ENCODE data around the gene CHST6.

CHST6 gene

DNA sequence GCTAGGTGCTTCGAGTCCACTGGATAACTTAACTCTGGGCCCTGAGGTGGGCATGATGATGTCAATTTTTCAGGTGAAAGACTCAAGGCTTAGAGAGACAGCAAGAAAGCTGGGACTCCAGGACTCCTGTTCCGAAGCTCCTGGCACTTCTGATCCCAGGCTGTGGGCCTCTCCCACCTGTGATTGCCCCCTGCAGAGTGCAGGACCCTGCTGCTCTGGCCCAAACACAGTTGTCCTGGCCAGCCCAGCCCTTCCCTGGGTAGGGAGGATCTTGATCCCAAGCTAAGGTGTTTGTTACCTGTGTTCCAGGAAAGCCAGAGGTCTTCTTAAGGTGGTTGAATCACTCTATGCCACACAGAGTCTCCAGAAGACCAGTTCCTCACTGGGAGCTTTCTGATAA, 37.5 kb upstream of the CHST6 start:
- no peak overlapping the region for H3K4me3 ChIP-seq (ENCODE audit: low read depth, low read length)
- TF ChIP-seq, protein P1, sequence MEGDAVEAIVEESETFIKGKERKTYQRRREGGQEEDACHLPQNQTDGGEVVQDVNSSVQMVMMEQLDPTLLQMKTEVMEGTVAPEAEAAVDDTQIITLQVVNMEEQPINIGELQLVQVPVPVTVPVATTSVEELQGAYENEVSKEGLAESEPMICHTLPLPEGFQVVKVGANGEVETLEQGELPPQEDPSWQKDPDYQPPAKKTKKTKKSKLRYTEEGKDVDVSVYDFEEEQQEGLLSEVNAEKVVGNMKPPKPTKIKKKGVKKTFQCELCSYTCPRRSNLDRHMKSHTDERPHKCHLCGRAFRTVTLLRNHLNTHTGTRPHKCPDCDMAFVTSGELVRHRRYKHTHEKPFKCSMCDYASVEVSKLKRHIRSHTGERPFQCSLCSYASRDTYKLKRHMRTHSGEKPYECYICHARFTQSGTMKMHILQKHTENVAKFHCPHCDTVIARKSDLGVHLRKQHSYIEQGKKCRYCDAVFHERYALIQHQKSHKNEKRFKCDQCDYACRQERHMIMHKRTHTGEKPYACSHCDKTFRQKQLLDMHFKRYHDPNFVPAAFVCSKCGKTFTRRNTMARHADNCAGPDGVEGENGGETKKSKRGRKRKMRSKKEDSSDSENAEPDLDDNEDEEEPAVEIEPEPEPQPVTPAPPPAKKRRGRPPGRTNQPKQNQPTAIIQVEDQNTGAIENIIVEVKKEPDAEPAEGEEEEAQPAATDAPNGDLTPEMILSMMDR (IDR thresholded peaks at IDR 0.05; ENCODE audit: low read depth, low read length): no peak

DNA sequence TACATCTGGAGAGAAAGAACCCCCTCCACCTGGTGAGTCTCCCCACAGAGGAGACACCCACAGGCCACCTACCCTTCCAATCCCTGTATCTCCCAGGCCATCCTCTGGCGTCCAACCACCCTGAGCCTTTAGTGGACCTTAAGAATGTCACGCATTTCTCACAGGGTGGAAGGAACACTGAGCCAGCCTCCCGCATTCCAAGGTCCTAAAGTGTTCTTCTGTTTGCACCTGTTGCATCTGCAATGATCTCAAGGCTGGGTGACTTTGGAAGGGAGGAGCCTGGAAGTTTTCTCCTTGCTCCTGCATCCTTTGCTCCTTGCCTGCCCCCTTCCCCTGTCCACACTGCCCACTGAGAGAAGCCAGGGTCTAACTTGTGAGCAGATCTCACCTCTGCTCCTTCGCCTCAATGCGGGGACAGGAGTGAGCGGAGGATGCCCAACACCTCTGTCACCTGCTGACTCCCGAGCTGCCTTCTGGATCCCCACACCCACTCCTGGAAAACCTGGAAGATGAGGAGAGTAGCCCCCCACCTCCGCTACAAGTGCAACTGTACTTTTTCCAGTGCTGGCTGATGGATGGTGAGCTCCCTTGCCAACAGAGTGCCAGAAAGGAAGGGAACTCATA, 37.0 kb upstream of the CHST6 start:
- TF ChIP-seq, protein P1 (IDR thresholded peaks at IDR 0.05; ENCODE audit: low read depth, low read length): no peak
- no peak overlapping the region for H3K4me3 ChIP-seq (ENCODE audit: low read depth, low read length)

DNA sequence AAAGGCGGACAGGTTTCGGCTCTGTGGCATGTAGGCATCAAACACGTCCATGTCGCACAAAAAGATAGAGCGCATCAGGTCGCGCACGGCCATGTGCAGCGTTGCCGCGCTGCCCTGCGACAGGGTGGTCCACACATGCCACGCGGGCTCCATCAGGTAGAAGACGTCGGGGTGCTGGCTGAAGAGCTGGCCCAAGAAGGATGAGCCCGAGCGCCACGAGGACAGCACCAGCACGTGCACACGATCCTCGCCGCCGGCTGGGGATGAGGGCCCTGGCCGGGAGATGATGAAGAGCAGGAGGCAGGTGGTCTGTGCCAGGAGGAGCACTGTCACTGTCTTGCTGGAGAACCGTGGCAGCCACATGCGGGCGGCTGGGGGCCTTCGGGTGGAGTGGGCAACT, 34.7 kb upstream of the CHST6 start:
- no peak overlapping the region for H3K4me3 ChIP-seq (ENCODE audit: low read depth, low read length)
- TF ChIP-seq, protein P1 (IDR thresholded peaks at IDR 0.05; ENCODE audit: low read depth, low read length): no peak

DNA sequence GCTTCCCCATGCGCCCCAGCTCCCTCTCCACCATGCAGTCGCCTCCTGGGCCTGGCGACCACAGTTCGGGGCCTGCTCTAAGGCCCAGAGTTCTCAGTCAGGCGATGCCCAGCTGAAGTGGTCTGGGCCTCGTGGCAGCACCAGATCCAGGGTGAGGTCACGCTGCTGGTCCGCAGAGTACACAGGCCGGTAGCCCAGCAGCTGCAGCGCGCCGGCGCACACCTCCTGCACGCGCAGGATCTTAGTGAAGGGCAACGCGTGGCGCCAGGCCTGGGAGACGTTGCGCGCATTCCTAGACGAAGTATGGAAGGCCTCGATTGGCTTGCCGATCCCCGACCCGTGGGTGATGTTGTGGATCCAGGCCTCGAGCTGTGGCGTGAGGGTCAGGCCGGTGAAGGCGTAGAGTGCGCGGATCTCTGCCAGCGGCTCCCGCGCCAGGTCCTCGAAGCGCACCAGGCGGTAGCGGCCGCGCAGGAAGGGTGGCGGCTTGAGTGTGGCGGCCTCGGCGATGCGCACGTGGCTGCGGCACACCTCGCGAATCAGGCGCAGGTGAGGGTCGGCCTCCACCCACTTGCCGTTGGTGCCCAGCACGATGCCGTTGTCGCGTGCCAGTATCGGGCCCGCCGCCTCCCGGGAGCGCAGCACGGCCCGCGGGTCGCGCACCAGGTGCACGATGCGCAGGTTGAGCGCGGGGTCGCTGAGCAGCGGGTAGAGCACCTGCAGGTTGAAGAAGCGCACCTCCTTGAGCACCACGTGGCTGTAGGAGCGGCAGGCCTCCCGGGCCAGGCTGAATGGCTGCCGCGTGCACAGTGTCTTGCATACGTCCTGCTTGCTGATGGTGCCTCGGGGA, 34.0 kb upstream of the CHST6 start:
- no peak overlapping the region for H3K4me3 ChIP-seq (ENCODE audit: low read depth, low read length)
- TF ChIP-seq, protein P1 (IDR thresholded peaks at IDR 0.05; ENCODE audit: low read depth, low read length): no peak

DNA sequence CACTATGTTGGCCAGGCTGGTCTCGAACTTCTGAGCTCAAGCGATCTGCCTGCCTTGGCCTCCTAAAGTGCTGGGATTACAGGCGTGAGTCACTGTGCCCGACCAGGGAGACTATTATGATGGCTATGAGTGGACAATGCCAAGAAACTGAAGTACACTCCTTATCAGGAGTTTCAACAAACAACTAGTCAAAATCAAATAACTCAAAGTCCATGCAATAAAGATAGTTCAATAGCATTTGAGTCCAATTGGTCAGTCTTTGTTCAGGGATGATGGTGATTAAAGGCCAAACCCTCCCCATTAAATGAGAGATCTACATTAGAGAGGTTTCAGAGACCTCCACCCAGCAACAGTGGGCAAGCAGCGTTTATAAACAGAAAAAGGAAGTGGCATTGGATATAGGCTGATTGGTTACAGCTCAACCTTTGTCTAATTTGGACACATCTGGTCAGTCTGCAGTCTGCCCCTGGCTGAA, 32.6 kb upstream of the CHST6 start:
- H3K4me3 ChIP-seq (ENCODE audit: low read depth, low read length): no peak overlapping the region
- TF ChIP-seq, protein P1 (IDR thresholded peaks at IDR 0.05; ENCODE audit: low read depth, low read length): no peak

DNA sequence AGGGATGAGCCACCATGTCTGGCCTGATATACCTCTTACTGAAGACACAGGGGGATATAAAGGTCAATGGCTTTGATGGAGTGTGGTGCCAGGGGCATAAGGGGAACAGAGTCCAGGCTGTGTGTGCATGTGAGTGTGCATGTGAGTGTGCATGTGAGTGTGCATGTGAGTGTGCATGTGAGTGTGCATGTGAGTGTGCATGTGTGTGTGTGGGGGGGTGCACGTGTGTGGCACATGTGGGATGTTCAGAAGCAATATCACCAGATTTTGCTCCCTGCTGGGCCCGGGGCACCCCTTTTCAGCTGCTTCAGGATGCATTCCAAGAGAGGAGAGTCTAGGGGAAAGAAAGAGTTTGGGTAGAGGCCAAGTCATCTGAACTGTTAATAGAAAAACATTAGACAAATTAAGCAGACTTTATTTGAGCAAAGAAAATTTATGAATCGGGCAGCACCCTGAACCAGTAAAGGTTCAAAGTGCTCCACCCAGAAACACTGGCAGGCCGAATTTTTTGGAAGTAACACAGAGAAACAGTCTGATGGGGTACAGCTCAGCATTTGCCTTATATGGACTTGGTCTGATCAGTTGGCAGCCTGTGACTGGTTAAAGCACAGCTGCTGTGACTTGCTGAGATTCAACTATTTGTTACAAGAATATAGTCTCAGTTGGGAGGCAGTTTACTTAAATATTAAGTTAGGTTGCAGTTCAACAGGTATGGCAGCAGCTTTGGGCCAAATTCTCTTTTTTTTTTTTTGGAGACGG, 31.0 kb upstream of the CHST6 start:
- H3K4me3 ChIP-seq (ENCODE audit: low read depth, low read length): no peak overlapping the region
- TF ChIP-seq, protein P1 (IDR thresholded peaks at IDR 0.05; ENCODE audit: low read depth, low read length): no peak
